NCI-H2227 (cell line): ENCODE measurements around the gene GLS2.
"Not testable (repeated sequence)": the region's sequence is repeated elsewhere in the genome, so short reads cannot be mapped to it uniquely, and the experiment has no call there.

Experiments used
- DNase-seq: peaks from one replicate; lab custom pipeline; 2025; ENCODE audit not compliant: unreplicated experiment; lab: John Stamatoyannopoulos, UW

GLS2 gene

DNA sequence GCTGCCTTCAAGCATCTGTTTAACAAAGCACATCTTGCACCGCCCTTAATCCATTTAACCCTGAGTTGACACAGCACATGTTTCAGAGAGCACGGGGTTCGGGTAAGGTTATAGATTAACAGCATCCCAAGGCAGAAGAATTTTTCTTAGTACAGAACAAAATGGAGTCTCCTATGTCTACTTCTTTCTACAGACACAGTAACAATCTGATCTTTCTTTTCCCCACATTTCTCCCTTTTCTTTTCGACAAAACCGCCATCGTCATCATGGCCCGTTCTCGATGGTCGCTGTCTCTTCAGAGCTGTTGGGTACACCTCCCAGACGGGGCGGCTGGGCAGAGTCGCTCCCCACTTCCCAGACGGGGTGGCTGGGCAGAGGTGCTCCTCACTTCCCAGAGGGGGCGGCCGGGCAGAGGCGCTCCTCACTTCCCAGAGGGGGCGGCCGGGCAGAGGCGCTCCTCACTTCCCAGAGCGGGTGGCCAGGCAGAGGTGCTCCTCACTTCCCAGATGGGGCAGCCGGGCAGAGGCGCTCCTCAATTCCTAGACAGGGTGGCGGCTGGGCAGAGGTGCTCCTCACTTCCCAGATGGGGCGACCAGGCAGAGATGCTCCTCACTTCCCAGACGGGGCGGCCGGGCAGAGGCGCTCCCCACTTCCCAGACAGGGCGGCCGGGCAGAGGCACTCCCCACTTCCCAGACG lies 5.6 kb upstream of the GLS2 start:
- DNase-seq: not testable (repeated sequence)

GRCh38 chr12:56490360-56490759 lies 2.4 kb upstream of the GLS2 start:
- no peak for DNase-seq

DNA sequence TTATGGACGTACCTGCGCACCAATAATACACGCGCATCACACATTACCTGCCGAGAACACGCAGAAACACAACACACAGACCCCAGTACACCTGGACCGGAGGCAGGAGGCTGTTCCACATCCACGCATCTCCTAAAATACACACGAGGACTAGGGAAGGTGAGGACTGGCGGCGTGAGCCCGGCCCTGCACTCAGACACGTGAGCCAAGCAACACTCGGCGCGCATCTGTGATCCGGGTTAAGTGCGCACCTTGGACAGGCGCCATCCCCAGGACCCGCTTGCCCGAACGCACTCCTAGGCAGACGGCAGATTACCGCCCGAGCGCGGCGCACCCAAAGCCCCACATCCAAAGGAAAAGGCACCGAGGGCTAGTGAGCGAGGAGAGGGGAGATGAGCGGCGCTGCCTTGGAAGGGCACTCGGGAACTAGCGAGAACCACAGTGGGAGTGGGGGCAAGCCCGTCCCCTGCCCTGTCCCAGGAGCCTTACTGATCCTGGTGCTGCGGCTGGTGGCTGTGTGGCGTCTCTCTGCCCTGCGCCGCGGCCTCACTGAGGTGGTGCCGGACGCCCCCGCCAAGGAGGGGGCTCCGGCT lies 417 bp downstream of the GLS2 start:
- peak; percentile 46 for DNase-seq

- no peak for DNase-seq
Measured at GRCh38 chr12:56486694-56487093, 1.3 kb downstream of the GLS2 start.

- DNase-seq: no peak
Measured at GRCh38 chr12:56484566-56484965, 3.4 kb downstream of the GLS2 start.

- DNase-seq: no peak
Measured at GRCh38 chr12:56479625-56480024, 8.3 kb downstream of the GLS2 start.

GRCh38 chr12:56477521-56478225 lies 10.3 kb downstream of the GLS2 start:
- no peak for DNase-seq

DNA sequence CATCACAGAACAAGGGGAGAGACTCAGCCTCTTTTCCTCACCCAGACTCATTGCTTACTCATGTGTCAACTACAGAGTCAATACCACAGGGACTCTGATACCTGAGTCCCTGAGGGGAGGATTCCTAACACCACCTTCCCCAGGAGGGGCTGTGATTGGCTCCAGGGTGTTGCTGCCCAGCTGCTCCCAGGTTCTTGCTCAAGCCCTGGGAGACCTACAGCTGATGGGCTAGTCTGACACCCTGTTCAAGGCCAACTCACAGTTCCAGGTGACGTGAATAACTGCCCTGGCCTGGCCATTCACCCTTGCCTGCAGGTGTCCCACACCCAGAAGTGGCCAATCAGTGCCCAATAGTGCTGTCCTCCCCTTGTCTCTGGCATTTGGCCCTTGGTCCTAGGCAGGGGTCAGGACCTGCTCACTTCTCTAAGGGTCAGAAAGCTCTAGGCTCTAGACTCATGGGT lies 11.0 kb downstream of the GLS2 start:
- no peak for DNase-seq

GRCh38 chr12:56476143-56476542 lies 11.8 kb downstream of the GLS2 start:
- DNase-seq: no peak

DNA sequence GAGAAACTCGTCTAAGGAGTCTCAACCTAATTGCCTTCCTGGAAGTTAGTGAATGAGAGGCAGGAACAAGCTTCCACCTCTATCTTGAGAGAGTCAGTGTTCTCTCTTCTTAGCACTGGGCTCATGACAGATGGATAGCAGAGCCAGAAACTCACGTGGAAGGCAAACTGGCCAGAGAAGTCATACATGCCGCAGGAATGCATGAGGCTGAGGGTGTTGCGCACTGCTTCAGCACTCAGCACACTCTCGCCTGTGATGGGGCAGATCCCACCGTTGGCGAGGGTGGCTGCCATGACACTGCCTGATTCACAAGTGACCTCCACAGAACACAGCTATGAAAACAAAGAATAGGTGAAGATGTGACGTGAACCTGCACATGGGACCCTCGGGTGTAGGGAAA lies 13.6 kb downstream of the GLS2 start:
- DNase-seq: no peak

DNA sequence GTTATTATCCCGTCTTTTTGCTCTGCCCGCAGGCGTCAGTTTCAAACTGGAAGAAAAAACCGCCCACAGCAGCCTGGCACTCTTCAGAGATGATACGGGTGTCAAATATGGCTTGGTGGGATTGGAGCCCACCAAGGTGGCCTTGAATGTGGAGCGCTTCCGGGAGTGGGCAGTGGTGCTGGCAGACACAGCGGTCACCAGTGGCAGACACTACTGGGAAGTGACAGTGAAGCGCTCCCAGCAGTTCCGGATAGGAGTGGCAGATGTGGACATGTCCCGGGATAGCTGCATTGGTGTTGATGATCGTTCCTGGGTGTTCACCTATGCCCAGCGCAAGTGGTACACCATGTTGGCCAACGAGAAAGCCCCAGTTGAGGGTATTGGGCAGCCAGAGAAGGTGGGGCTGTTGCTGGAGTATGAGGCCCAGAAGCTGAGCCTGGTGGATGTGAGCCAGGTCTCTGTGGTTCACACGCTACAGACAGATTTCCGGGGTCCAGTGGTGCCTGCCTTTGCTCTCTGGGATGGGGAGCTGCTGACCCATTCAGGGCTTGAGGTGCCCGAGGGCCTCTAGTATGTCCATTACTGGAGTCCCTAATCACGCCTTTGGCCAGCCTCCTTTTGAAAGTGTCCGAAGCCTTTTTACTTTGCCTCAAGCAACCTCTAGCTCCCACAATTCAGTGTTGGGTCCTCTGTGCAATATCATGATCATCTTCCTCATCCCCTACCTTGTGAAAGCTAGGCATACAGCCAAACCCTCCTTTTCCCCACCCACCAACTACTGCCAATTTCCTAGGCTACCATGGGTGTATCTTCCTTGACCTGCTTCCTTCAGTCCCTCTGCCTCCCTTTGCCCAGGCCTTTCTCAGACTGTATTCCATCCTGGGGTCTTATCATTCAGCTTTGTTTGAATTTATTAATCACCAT lies 18.7 kb downstream of the GLS2 start:
- DNase-seq: no peak

DNA sequence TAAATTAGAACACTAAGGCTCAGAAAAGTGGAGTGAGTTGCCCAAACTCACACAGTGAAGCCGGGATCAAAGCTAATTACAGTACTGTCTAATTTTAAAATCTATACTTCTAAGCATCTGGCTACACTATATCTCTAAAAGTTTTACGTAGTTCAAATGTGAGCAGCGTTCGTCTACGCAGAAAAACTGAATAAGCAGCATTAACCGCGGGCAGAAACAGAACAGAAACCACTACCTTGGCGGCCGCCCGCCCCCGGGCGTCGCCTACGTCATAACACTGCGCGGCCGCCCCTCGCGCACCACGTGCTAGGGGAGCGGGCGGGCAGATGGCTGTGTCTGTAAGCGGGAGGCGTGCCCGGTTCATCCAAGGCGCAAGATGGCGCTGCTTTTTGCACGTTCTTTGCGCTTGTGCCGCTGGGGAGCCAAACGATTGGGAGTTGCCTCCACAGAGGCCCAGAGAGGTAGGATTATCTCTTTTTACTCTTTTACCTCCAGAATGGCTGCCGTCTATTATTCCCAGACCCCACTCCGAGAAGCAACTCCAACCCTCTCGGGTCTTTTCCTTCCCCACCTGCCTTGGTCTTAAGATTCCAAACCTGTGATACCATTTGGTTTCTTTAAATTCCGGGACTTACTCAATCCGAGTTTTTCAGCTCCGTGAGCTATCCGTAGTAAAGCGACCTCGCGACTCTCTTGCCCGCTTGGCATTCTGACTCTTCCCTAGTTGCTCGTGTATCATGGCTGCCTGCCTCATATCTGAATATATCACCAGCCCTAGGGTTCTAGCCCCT lies 19.6 kb downstream of the GLS2 start, which contains the start of gene SPRYD4:
Gene SPRYD4, plus strand, starts transcription at position 363 of the 791 bp plus-strand sequence. Its CDS starts 14 bp downstream, at position 377.
- DNase-seq: peak; percentile 92

GRCh38 chr12:56462565-56462964 lies 25.4 kb downstream of the GLS2 start:
- no peak for DNase-seq

DNA sequence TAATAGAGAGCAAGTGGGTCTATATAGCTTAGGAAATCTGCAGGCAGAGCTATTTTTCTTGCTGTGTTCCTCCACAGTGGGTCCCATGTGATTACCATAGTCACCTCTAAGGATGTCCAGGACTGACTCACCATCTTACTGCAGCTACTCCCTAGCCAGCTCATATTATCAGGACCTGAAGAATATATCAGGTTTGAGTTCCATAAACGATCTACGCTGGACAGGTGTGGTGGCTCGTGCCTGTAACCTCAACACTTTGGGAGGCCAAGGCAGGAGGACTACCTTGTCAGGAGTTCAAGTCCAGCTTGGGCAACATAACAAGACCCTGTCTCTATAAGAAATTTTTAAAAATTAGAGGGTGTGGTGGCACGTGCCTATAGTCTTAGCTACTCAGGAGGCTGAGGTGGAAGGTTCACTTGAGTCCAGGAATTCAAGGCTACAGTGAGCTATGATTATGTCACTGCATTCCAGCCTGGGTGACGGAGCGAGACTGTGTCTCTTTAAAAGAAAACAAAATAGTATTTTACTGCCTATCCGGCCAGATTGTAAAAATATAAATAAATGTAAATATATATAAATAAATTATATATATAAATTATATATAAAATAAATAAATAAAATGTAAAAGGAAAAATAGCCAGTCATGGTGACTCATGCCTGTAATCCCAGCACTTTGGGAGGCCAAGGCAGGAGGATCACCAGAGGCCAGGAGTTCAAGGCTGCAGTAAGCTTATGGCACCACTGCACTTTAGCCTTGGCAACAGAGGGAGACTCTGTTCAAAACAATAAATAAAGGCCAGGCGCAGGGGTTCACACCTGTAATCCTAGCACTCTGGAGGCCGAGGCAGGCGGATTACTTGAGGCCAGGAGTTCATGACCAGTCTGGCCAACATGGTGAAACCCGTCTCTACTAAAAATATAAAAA lies 26.5 kb downstream of the GLS2 start:
- DNase-seq: no peak

GRCh38 chr12:56457817-56458216 lies 30.1 kb downstream of the GLS2 start:
- no peak for DNase-seq

GRCh38 chr12:56454557-56454956 lies 33.4 kb downstream of the GLS2 start, which contains the start of gene MIP:
TSS of gene MIP (minus strand) at chr12:56454657. CDS start at chr12:56454613, 44 bp downstream.
- DNase-seq: no peak

GRCh38 chr12:56451147-56451546 lies 36.8 kb downstream of the GLS2 start:
- no peak for DNase-seq

GRCh38 chr12:56450241-56450640 lies 37.7 kb downstream of the GLS2 start:
- no peak for DNase-seq

- no peak for DNase-seq
Measured at GRCh38 chr12:56449622-56449984, 38.4 kb downstream of the GLS2 start.
